Measurements from ENCODE around the gene PLEKHM3. TPM values are rescaled to one million over a fixed set of nuclear protein-coding genes. Genes with fewer than 3 reads are reported as not detected.
A peak's percentile ranks its signal among the peaks of the same experiment; 100 is the strongest.

Gene PLEKHM3
- total and polyA plus RNA-seq, 2 donors (not counting 1 experiment from before 2014, with no cell fraction given), result 5.3 to 20.1 TPM

DNA sequence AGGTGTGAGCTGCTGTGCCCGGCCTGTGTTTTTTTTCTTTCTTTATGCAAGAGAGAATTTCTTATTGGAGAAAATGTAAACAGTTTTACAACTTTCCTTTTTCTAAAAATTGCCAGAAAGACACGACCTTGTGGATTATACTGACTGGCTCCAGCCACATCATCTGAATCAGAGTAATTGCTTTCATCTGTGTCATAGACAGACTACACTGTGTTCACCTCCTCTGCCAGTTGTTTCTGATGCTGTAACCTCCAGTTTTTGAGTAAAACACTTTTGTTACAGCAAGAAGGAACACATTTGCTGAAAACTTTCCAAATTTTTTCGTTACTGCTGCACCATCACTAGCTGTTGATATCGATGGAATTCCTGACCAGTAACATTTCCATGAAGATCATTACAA, 43.9 kb upstream of the PLEKHM3 start:
- Histone ChIP-seq H3K27me3 (ENCODE audit: control insufficient read depth, insufficient read depth, low read length) (no peaks in the 10 kb centered on the region), H4K20me1 (ENCODE audit: control insufficient read depth, extremely low read depth, insufficient read depth, low read length) (no peaks in the 10 kb centered on the region), H3K4me2 (ENCODE audit: extremely low read depth, insufficient read depth, low read length) (no peak overlapping the region), H2AFZ (ENCODE audit: low read length) (no peak overlapping the region), H3K4me3 (replicated peaks in 1 of 4; ENCODE audit: control extremely low read depth in 1 of 4, insufficient read depth in 1 of 4, low read depth in 3 of 4, low read length in 4 of 4) (no peak overlapping the region), H3K27ac (ENCODE audit: insufficient read depth, low read length) (no peak overlapping the region), H3K9ac (ENCODE audit: insufficient read depth, low read length) (no peak overlapping the region), H3K36me3 (ENCODE audit: control insufficient read depth, insufficient read depth, low read length) (no peaks in the 10 kb centered on the region), H3K9me3 (ENCODE audit: control insufficient read depth, insufficient read depth, low read depth, low read length) (no peaks in the 10 kb centered on the region), H3K4me1 (ENCODE audit: control insufficient read depth, extremely low read depth, insufficient read depth, low read length) (peaks cover 3% of the 10 kb centered on the region), H3K79me2 (ENCODE audit: control insufficient read depth, insufficient read depth, low read length) (no peaks in the 10 kb centered on the region)
- TF ChIP-seq EZH2 (IDR thresholded peaks at IDR 0.05; ENCODE audit: low read length, missing control alignments), result no peak
- TF ChIP-seq, protein P1, sequence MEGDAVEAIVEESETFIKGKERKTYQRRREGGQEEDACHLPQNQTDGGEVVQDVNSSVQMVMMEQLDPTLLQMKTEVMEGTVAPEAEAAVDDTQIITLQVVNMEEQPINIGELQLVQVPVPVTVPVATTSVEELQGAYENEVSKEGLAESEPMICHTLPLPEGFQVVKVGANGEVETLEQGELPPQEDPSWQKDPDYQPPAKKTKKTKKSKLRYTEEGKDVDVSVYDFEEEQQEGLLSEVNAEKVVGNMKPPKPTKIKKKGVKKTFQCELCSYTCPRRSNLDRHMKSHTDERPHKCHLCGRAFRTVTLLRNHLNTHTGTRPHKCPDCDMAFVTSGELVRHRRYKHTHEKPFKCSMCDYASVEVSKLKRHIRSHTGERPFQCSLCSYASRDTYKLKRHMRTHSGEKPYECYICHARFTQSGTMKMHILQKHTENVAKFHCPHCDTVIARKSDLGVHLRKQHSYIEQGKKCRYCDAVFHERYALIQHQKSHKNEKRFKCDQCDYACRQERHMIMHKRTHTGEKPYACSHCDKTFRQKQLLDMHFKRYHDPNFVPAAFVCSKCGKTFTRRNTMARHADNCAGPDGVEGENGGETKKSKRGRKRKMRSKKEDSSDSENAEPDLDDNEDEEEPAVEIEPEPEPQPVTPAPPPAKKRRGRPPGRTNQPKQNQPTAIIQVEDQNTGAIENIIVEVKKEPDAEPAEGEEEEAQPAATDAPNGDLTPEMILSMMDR (conservative IDR thresholded peaks at IDR 0.05 in 1 of 2, IDR thresholded peaks at IDR 0.05 in 1 of 2; ENCODE audit: low read depth in 1 of 2, low read length in 2 of 2), result no peak
- peak in 1 of 2 donors; percentile 17 for DNase-seq (ENCODE audit: low read depth in 2 of 2)

DNA sequence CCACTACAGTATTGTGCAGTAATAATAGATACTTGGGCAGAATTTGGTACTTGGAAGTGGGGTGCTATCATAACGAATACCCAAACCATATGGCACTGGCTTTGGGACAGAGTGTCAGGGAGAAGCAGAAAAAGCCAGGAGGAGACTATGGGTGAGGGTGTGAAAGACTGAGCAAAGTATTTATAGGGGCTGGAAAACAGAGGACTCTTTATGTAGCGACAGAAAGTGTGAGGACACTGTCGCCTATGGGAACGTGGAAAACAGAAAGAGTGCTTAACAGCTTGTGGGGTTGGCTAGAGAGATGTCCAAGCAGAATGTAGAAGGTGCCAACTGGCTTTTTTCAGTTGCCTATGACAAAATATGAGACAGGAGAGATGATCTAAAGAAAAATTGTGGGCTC, 40.7 kb upstream of the PLEKHM3 start:
- no peaks in the 10 kb centered on the region for H3K79me2 ChIP-seq (ENCODE audit: control insufficient read depth, insufficient read depth, low read length)
- H3K9me3 ChIP-seq (ENCODE audit: control insufficient read depth, insufficient read depth, low read depth, low read length), result no peaks in the 10 kb centered on the region
- H3K36me3 ChIP-seq (ENCODE audit: control insufficient read depth, insufficient read depth, low read length), result no peaks in the 10 kb centered on the region
- no peak overlapping the region for H3K4me2 ChIP-seq (ENCODE audit: extremely low read depth, insufficient read depth, low read length)
- H2AFZ ChIP-seq (ENCODE audit: low read length), result no peak overlapping the region
- H3K27me3 ChIP-seq (ENCODE audit: control insufficient read depth, insufficient read depth, low read length), result no peaks in the 10 kb centered on the region
- no peak overlapping the region for H3K4me3 ChIP-seq (replicated peaks in 1 of 4; ENCODE audit: control extremely low read depth in 1 of 4, insufficient read depth in 1 of 4, low read depth in 3 of 4, low read length in 4 of 4)
- H4K20me1 ChIP-seq (ENCODE audit: control insufficient read depth, extremely low read depth, insufficient read depth, low read length), result no peaks in the 10 kb centered on the region
- no peak for DNase-seq (ENCODE audit: low read depth in 2 of 2)
- H3K9ac ChIP-seq (ENCODE audit: insufficient read depth, low read length), result no peak overlapping the region
- H3K27ac ChIP-seq (ENCODE audit: insufficient read depth, low read length), result no peak overlapping the region
- peaks cover 3% of the 10 kb centered on the region for H3K4me1 ChIP-seq (ENCODE audit: control insufficient read depth, extremely low read depth, insufficient read depth, low read length)
- TF ChIP-seq, protein P1 (conservative IDR thresholded peaks at IDR 0.05 in 1 of 2, IDR thresholded peaks at IDR 0.05 in 1 of 2; ENCODE audit: low read depth in 1 of 2, low read length in 2 of 2), result no peak
- no peak for TF ChIP-seq EZH2 (IDR thresholded peaks at IDR 0.05; ENCODE audit: low read length, missing control alignments)

DNA sequence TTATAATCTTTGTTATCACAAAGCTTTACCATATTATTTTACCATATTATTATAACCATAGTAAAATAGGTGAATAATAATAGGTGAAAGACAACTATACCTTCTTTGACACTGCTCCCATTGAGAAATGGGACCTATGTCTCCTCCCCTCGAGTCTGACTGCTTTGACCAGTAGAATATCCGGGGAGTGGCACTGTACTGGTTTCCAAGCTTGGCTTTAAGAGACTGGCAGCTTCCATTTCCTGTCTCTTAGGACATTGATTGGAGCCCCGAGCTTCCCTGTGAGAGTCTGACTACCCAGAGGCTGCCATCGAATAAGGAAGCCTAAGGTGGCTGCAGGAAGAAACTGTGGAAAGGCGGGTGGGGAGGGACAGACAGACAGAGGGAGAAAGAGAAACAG, 40.1 kb upstream of the PLEKHM3 start:
- Histone ChIP-seq H3K4me2 (ENCODE audit: extremely low read depth, insufficient read depth, low read length) (no peak overlapping the region), H3K9me3 (ENCODE audit: control insufficient read depth, insufficient read depth, low read depth, low read length) (no peaks in the 10 kb centered on the region), H2AFZ (ENCODE audit: low read length) (no peak overlapping the region)

More for the DNA sequence above, 40.1 kb upstream of the PLEKHM3 start:
- no peak overlapping the region for H3K27ac ChIP-seq (ENCODE audit: insufficient read depth, low read length)
- H3K4me3 ChIP-seq (replicated peaks in 1 of 4; ENCODE audit: control extremely low read depth in 1 of 4, insufficient read depth in 1 of 4, low read depth in 3 of 4, low read length in 4 of 4), result no peak overlapping the region
- no peaks in the 10 kb centered on the region for H3K79me2 ChIP-seq (ENCODE audit: control insufficient read depth, insufficient read depth, low read length)
- H3K4me1 ChIP-seq (ENCODE audit: control insufficient read depth, extremely low read depth, insufficient read depth, low read length), result peaks cover 3% of the 10 kb centered on the region
- no peaks in the 10 kb centered on the region for H3K27me3 ChIP-seq (ENCODE audit: control insufficient read depth, insufficient read depth, low read length)
- H4K20me1 ChIP-seq (ENCODE audit: control insufficient read depth, extremely low read depth, insufficient read depth, low read length), result no peaks in the 10 kb centered on the region
- no peak overlapping the region for H3K9ac ChIP-seq (ENCODE audit: insufficient read depth, low read length)
- DNase-seq (ENCODE audit: low read depth in 2 of 2), result no peak
- H3K36me3 ChIP-seq (ENCODE audit: control insufficient read depth, insufficient read depth, low read length), result no peaks in the 10 kb centered on the region
- TF ChIP-seq, protein P1 (conservative IDR thresholded peaks at IDR 0.05 in 1 of 2, IDR thresholded peaks at IDR 0.05 in 1 of 2; ENCODE audit: low read depth in 1 of 2, low read length in 2 of 2), result no peak
- no peak for TF ChIP-seq EZH2 (IDR thresholded peaks at IDR 0.05; ENCODE audit: low read length, missing control alignments)

Data from fibroblast of lung (primary cell).